ENCODE measurements around the gene TBX15. TPM values are rescaled to one million over a fixed set of nuclear protein-coding genes. Genes with fewer than 3 reads are reported as not detected.

The TBX15 gene
- total RNA-seq, 1 experiment from 2014 or later: 0.32 TPM

GRCh38 chr1:118933051-118933781 lies 54.9 kb downstream of the TBX15 start:
- no peak for TF ChIP-seq EZH2 (IDR thresholded peaks at IDR 0.05; ENCODE audit: borderline replicate concordance, low read depth, low read length, poor library complexity, severe bottlenecking)
- TF ChIP-seq CTCF (conservative IDR thresholded peaks at IDR 0.05; ENCODE audit: low read depth, low read length): no peak
- intact Hi-C loops (cut with micrococcal nuclease; ENCODE audit: unreplicated experiment): no loop called here
- Histone ChIP-seq H3K27ac (ENCODE audit: low read depth, low read length, poor library complexity, severe bottlenecking) (no peak overlapping the region), H3K4me3 (ENCODE audit: low read depth, low read length, poor library complexity, severe bottlenecking) (no peak overlapping the region), H3K9me3 (ENCODE audit: low read depth, low read length, poor library complexity, severe bottlenecking) (no peaks in the 10 kb centered on the region), H3K36me3 (ENCODE audit: insufficient read depth, low read length, poor library complexity, severe bottlenecking) (no peaks in the 10 kb centered on the region), H3K4me1 (ENCODE audit: insufficient read depth, low read length, poor library complexity, severe bottlenecking) (no peaks in the 10 kb centered on the region), H3K27me3 (replicated peaks; ENCODE audit: insufficient read depth, low read depth, low read length, poor library complexity) (no peaks in the 10 kb centered on the region)
- CTCF ChIA-PET: no interaction called here
- POLR2A ChIA-PET (ENCODE audit: low non-redundant PET): no interaction called here
- DNase-seq (ENCODE audit: low spot score): no peak
- BruUV-seq (replicated peaks): no TSS peak

- no peaks in the 10 kb centered on the region for H3K36me3 ChIP-seq (ENCODE audit: insufficient read depth, low read length, poor library complexity, severe bottlenecking)
- no peaks in the 10 kb centered on the region for H3K4me1 ChIP-seq (ENCODE audit: insufficient read depth, low read length, poor library complexity, severe bottlenecking)
- no peaks in the 10 kb centered on the region for H3K9me3 ChIP-seq (ENCODE audit: low read depth, low read length, poor library complexity, severe bottlenecking)
- TF ChIP-seq EZH2 (IDR thresholded peaks at IDR 0.05; ENCODE audit: borderline replicate concordance, low read depth, low read length, poor library complexity, severe bottlenecking) (no peak), CTCF (conservative IDR thresholded peaks at IDR 0.05; ENCODE audit: low read depth, low read length) (no peak)
- ChIA-PET CTCF (no interaction called here), POLR2A (ENCODE audit: low non-redundant PET) (no interaction called here)
- DNase-seq (ENCODE audit: low spot score): no peak
- intact Hi-C loops (cut with micrococcal nuclease; ENCODE audit: unreplicated experiment): no loop called here
- no peak overlapping the region for H3K4me3 ChIP-seq (ENCODE audit: low read depth, low read length, poor library complexity, severe bottlenecking)
- no TSS peak for BruUV-seq (replicated peaks)
- H3K27ac ChIP-seq (ENCODE audit: low read depth, low read length, poor library complexity, severe bottlenecking): no peak overlapping the region
- H3K27me3 ChIP-seq (replicated peaks; ENCODE audit: insufficient read depth, low read depth, low read length, poor library complexity): no peaks in the 10 kb centered on the region
Observed at GRCh38 chr1:118931876-118932275, 56.3 kb downstream of the TBX15 start.

GRCh38 chr1:118928739-118929554 lies 59.2 kb downstream of the TBX15 start:
- H3K27ac ChIP-seq (ENCODE audit: low read depth, low read length, poor library complexity, severe bottlenecking): no peak overlapping the region
- TF ChIP-seq EZH2 (IDR thresholded peaks at IDR 0.05; ENCODE audit: borderline replicate concordance, low read depth, low read length, poor library complexity, severe bottlenecking) (no peak), CTCF (conservative IDR thresholded peaks at IDR 0.05; ENCODE audit: low read depth, low read length) (no peak; the same call in 1 of the 2 replicates)
- no TSS peak for BruUV-seq (replicated peaks)
- H3K27me3 ChIP-seq (replicated peaks; ENCODE audit: insufficient read depth, low read depth, low read length, poor library complexity): no peaks in the 10 kb centered on the region
- H3K4me3 ChIP-seq (ENCODE audit: low read depth, low read length, poor library complexity, severe bottlenecking): no peak overlapping the region
- CTCF ChIA-PET: no interaction called here
- peak; percentile 52 for DNase-seq (ENCODE audit: low spot score)
- POLR2A ChIA-PET (ENCODE audit: low non-redundant PET): no interaction called here
- no peaks in the 10 kb centered on the region for H3K36me3 ChIP-seq (ENCODE audit: insufficient read depth, low read length, poor library complexity, severe bottlenecking)
- no peaks in the 10 kb centered on the region for H3K4me1 ChIP-seq (ENCODE audit: insufficient read depth, low read length, poor library complexity, severe bottlenecking)
- no peaks in the 10 kb centered on the region for H3K9me3 ChIP-seq (ENCODE audit: low read depth, low read length, poor library complexity, severe bottlenecking)
- intact Hi-C loops (cut with micrococcal nuclease; ENCODE audit: unreplicated experiment): no loop called here

All from A673 (cell line).